HepG2 (cell line): ENCODE results near the gene PHF21B. TPM values are rescaled to one million over a fixed set of nuclear protein-coding genes. Genes with fewer than 3 reads are reported as not detected.

Experiments
- ATAC-seq: fragments of 200-7000 bp; cut with Tn5 transposase; 3 replicates; pipeline ENCODE4 v1.9.1; 2020; ENCODE audit warnings: mild to moderate bottlenecking, moderate library complexity
- BruUV-seq: library from RNA; stranded (reverse); fragments of 400-500 nt; replicated peaks from 2 replicates; lab custom pipeline; 2021; lab: Mats Ljungman, UMichigan
- CTCF ChIA-PET: fragments of 300-600 bp; formaldehyde crosslinking; extraction: SDS; loops from one replicate; lab custom pipeline; 2021; ENCODE audit warnings: low total read pairs, inconsistent platforms, low intra/inter-chr PET ratio; lab: Yijun Ruan, JAX
- POLR2A ChIA-PET: fragments of 350-600 bp; sonication (Branson Sonifier 250); formaldehyde crosslinking; loops from one replicate; lab custom pipeline; 2020; ENCODE audit warnings: antibody characterized with exemption, inconsistent platforms; lab: Yijun Ruan, JAX
- DNase-seq: peaks from one replicate; pipeline ENCODE4 v3.0.0-alpha.2; 2015; ENCODE audit warnings: low spot score
- FAIRE-seq: peaks from 3 replicates; lab custom pipeline; 2011; peaks lifted over from hg19 to GRCh38; lab: Jason Lieb, UNC
- H2AFZ ChIP-seq: one replicate; pipeline ENCODE4 v1.6.1; 2011; ENCODE audit warnings: low read length, inconsistent platforms
- H3K27ac ChIP-seq: fragments of 300-600 bp; 3 replicates; pipeline ENCODE4 v1.8.0; 2011; ENCODE audit warnings: mixed run types, mild to moderate bottlenecking, mixed read lengths, low read length, inconsistent platforms; ENCODE audit not compliant: insufficient read depth; ENCODE audit errors: extremely low read length
- H3K27me3 ChIP-seq, 2 experiments: fragments of 200-600 bp in 1 of 2; 2 replicates in 1 of 2; 3 replicates in 1 of 2; pipeline versions ENCODE4 v1.6.0 to v1.8.0; 2011; ENCODE audit warnings: low read length in 2 of 2, mild to moderate bottlenecking in 2 of 2, moderate library complexity in 2 of 2, inconsistent platforms in 1 of 2; ENCODE audit not compliant: insufficient read depth in 2 of 2, control insufficient read depth in 1 of 2
- H3K36me3 ChIP-seq, 2 experiments: fragments of 200-600 bp in 1 of 2; replicated peaks in 1 of 2; 2 replicates in 1 of 2; 3 replicates in 1 of 2; pipeline versions ENCODE4 v1.5.1 to v1.8.0; 2011; ENCODE audit warnings: low read length in 2 of 2, inconsistent platforms in 1 of 2; ENCODE audit not compliant: insufficient read depth in 2 of 2, control insufficient read depth in 1 of 2
- H3K4me1 ChIP-seq: 2 replicates; pipeline ENCODE4 v1.5.1; 2012; ENCODE audit warnings: low read length, inconsistent platforms; ENCODE audit not compliant: insufficient read depth
- H3K4me2 ChIP-seq: 2 replicates; pipeline ENCODE4 v1.6.0; 2011; ENCODE audit warnings: low read depth, low read length, inconsistent platforms
- H3K4me3 ChIP-seq, 3 experiments: fragments of 200-600 bp in 1 of 3; sonication (generic), shearing (Covaris generic) in 1 of 3; replicated peaks in 1 of 3; 2 replicates each; pipeline ENCODE4 v1.5.1; 2011 to 2016; ENCODE audit warnings: low read length in 3 of 3, inconsistent platforms in 2 of 3, low read depth in 2 of 3, mild to moderate bottlenecking in 2 of 3, control low read depth in 1 of 3, mixed read lengths in 1 of 3; ENCODE audit not compliant: insufficient read depth in 1 of 3
- H3K79me2 ChIP-seq: one replicate; pipeline ENCODE4 v1.6.1; 2011; ENCODE audit warnings: low read length, inconsistent platforms; ENCODE audit not compliant: insufficient read depth
- H3K9ac ChIP-seq: 2 replicates; pipeline ENCODE4 v1.6.0; 2011; ENCODE audit warnings: mild to moderate bottlenecking, low read depth, low read length, inconsistent platforms; ENCODE audit not compliant: insufficient read depth
- H3K9me3 ChIP-seq: 2 replicates; pipeline ENCODE4 v1.5.1; 2012; ENCODE audit warnings: mild to moderate bottlenecking, low read length
- H4K20me1 ChIP-seq: 2 replicates; pipeline ENCODE4 v1.6.0; 2011; ENCODE audit warnings: inconsistent platforms, mild to moderate bottlenecking, low read length, moderate library complexity; ENCODE audit not compliant: insufficient read depth
- POGK ChIP-seq: sonication (generic); formaldehyde crosslinking; conservative IDR thresholded peaks from 2 replicates; pipeline ENCODE4 v1.8.0; 2022; ENCODE audit warnings: mild to moderate bottlenecking, moderate library complexity, missing genetic modification reagents
- TCF12 ChIP-seq, 2 experiments: fragments of 450-650 bp in 1 of 2; sonication (generic) in 1 of 2; formaldehyde crosslinking in 1 of 2; IDR thresholded peaks; 2 replicates each; pipeline versions ENCODE4 v1.6.1 to v1.8.0; 2017 to 2022; ENCODE audit warnings: antibody characterized with exemption in 1 of 2, mild to moderate bottlenecking in 1 of 2, missing genetic modification reagents in 1 of 2, moderate library complexity in 1 of 2
- TEAD3 ChIP-seq: optimal IDR thresholded peaks from 2 replicates; pipeline ENCODE3; 2016; ENCODE audit warnings: borderline replicate concordance
- TRIM24 ChIP-seq: sonication (generic); formaldehyde crosslinking; IDR thresholded peaks from 2 replicates; pipeline ENCODE4 v1.8.0; 2022; ENCODE audit warnings: mild to moderate bottlenecking, missing genetic modification reagents
- ZNF274 ChIP-seq: sonication (generic); formaldehyde crosslinking; IDR thresholded peaks from 2 replicates; pipeline ENCODE4 v1.5.1; 2020; ENCODE audit warnings: mild to moderate bottlenecking, missing genetic modification reagents
- ZNF281 ChIP-seq: sonication (generic); formaldehyde crosslinking; IDR thresholded peaks from 2 replicates; pipeline ENCODE4 v1.4.0; 2020; ENCODE audit warnings: missing genetic modification reagents, borderline replicate concordance
- ZNF333 ChIP-seq: sonication (generic); formaldehyde crosslinking; IDR thresholded peaks from 2 replicates; pipeline ENCODE4 v1.4.0; 2020; ENCODE audit warnings: mild to moderate bottlenecking, missing genetic modification reagents, borderline replicate concordance
- ZNF512 ChIP-seq: sonication (generic); formaldehyde crosslinking; IDR thresholded peaks from 2 replicates; pipeline ENCODE4 v1.4.0; 2020; ENCODE audit warnings: mild to moderate bottlenecking, missing genetic modification reagents
- ZNF614 ChIP-seq: IDR thresholded peaks from 2 replicates; pipeline ENCODE4 v1.6.1; 2018; ENCODE audit warnings: missing biosample characterization, missing genetic modification reagents, inconsistent platforms, borderline replicate concordance
- WGBS: methylation state at CpG from one replicate; pipeline ENCODE4 v1.1.6; 2017; ENCODE audit warnings: low lambda C conversion rate; 5-methylcytosine and 5-hydroxymethylcytosine counted together
- in situ Hi-C: cut with HindIII; loops from 2 replicates; pipeline ENCODE4 v1.10.0; 2017; ENCODE audit warnings: low pct_unique_long_range_greater_than_20kb; ENCODE audit not compliant: extremely low pct_ligation_motif_present
- intact Hi-C: fragments of 100-400 bp; cut with micrococcal nuclease; formaldehyde crosslinking; loops from one replicate; pipeline ENCODE4 v1.10.0; 2022; ENCODE audit not compliant: unreplicated experiment
- polyA plus RNA-seq, 8 experiments: library from polyadenylated mRNA; depleted of rRNA in 3 of 8; stranded (reverse) in 7 of 8; unstranded in 1 of 8; fragments of >200 nt; fragmentation: Illumina TruSeq in 4 of 8; extraction: Trizol in 4 of 8; gene quantifications; 2 replicates each; pipeline versions ENCODE4 v1.2.1 to v1.2.3, GENCODE V29; 2011 to 2016; ENCODE audit warnings: low read depth in 4 of 8, missing spikeins in 1 of 8, mixed read lengths in 1 of 8; ENCODE audit not compliant: insufficient read depth in 1 of 8
- total RNA-seq, 5 experiments: library from RNA; depleted of rRNA; stranded (reverse); fragments of >200 nt; fragmentation: Illumina TruSeq; extraction: Trizol; gene quantifications; 2 replicates each; pipeline ENCODE4 v1.2.3, GENCODE V29; 2016; ENCODE audit warnings: low read depth in 1 of 5

The PHF21B gene
- total and polyA plus RNA-seq, 2 of the 13 experiments (the other 11 are each of a cell fraction or from before 2014, with no cell fraction given) = not detected

GRCh38 chr22:45029501-45029900, 19.7 kb upstream of the PHF21B start:
- 13% methylated on average over 6 of the region's 6 CpGs for WGBS
- Histone ChIP-seq H3K4me2 (no peak overlapping the region), H3K79me2 (no peaks in the 10 kb centered on the region), H3K9me3 (no peaks in the 10 kb centered on the region), H4K20me1 (no peaks in the 10 kb centered on the region), H3K4me1 (no peaks in the 10 kb centered on the region), H3K27ac (no peak overlapping the region), H3K36me3 (no peaks in the 10 kb centered on the region), H2AFZ (no peak overlapping the region), H3K27me3 (peaks cover 1 to 10% of the 10 kb centered on the region in 2 experiments; a peak in 4 of 5 replicates), H3K4me3 (no peak overlapping the region), H3K9ac (no peak overlapping the region)
- ATAC-seq (no peak), FAIRE-seq (no peak), DNase-seq (no peak)
- TF ChIP-seq TCF12 (IDR thresholded peaks at IDR 0.05) (no peak), TCF12 (CRISPR knock-in tag; IDR thresholded peaks at IDR 0.05) (no peak), ZNF281 (CRISPR knock-in tag) (no peak)
- in situ Hi-C loops = no loop called here
- ChIA-PET POLR2A (no interaction called here), CTCF (no interaction called here)
- intact Hi-C loops = no loop called here
- no TSS peak for BruUV-seq

- no peak overlapping the region for H2AFZ ChIP-seq
- BruUV-seq = no TSS peak
- no peak overlapping the region for H3K4me3 ChIP-seq
- peaks cover 1 to 21% of the 10 kb centered on the region in 2 experiments; a peak in 3 of 5 replicates for H3K27me3 ChIP-seq
- no peak overlapping the region for H3K9ac ChIP-seq
- in situ Hi-C loops (no loop called here), intact Hi-C loops (no loop called here)
- ChIA-PET CTCF (no interaction called here), POLR2A (no interaction called here)
- no peak for FAIRE-seq
- no peak overlapping the region for H3K4me2 ChIP-seq
- 18% methylated on average over 6 of the region's 6 CpGs for WGBS
- DNase-seq = no peak
- H3K36me3 ChIP-seq = no peaks in the 10 kb centered on the region
- no peaks in the 10 kb centered on the region for H3K9me3 ChIP-seq
- no peaks in the 10 kb centered on the region for H4K20me1 ChIP-seq
- ATAC-seq = no peak
- no peaks in the 10 kb centered on the region for H3K4me1 ChIP-seq
- H3K27ac ChIP-seq = no peak overlapping the region
- H3K79me2 ChIP-seq = no peaks in the 10 kb centered on the region
- TF ChIP-seq TEAD3 (no peak), TRIM24 (CRISPR knock-in tag) (no peak), ZNF274 (CRISPR knock-in tag) (no peak), ZNF333 (CRISPR knock-in tag) (no peak), ZNF512 (CRISPR knock-in tag) (no peak), POGK (no peak), ZNF614 (CRISPR knock-in tag) (no peak)
These were observed 16.7 kb upstream of the PHF21B start for GRCh38 chr22:45026511-45026910.
